Fibroblast of villous mesenchyme (primary cell): ENCODE measurements around the gene ZNF277. TPM values are rescaled to one million over a fixed set of nuclear protein-coding genes. Genes with fewer than 3 reads are reported as not detected.

ENCODE experiments used
- DNase-seq: peaks from one replicate; pipeline ENCODE4 v3.0.0-alpha.2; 2010; ENCODE audit warnings: low read depth
- H3K4me3 ChIP-seq: 2 replicates; pipeline ENCODE4 v1.5.1; 2011; ENCODE audit warnings: low read depth, mild to moderate bottlenecking, low read length
- CTCF ChIP-seq: IDR thresholded peaks from 2 replicates; pipeline ENCODE4 v1.5.1; 2012; ENCODE audit warnings: low read depth, mild to moderate bottlenecking, low read length; ENCODE audit not compliant: insufficient read depth
- total RNA-seq: library from RNA; depleted of rRNA; stranded (reverse); fragments of >200 nt; gene quantifications from 2 replicates; pipeline ENCODE4 v1.2.3, GENCODE V29; 2012

ZNF277 gene
- total RNA-seq, 1 donor, result 29.8 TPM

DNA sequence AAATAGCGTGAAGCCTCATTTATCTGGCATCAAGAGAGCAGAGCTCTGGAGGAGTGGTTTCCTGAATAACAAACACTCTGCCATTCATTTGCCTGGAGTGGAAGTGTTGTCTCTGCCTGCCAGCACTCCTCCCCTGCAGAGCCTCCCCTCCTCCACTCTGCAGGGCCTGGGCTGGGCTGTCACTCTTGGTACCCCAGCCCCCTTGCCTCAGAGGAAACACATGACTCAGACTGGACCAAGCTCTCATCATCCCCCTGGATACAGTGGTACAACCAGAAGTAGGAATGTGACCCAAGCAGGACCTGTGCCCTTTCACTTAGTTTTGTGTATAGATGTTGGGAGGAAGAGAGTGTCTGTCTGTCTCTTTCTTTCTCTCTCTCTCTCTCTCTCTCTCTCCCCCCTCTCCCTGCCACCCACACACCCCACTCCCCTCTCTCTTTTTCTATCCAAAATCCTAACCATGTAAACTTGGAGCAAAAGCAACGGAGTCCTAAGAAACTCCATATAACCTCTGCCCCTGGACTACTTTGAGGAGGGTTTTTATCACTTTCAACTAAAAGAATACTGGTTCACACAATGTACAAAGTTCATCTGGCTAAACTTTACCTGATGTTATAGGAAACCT lies 44.2 kb upstream of the ZNF277 start:
- peak; percentile 34 for DNase-seq
- H3K4me3 ChIP-seq, result no peak overlapping the region
- no peak for TF ChIP-seq CTCF

DNA sequence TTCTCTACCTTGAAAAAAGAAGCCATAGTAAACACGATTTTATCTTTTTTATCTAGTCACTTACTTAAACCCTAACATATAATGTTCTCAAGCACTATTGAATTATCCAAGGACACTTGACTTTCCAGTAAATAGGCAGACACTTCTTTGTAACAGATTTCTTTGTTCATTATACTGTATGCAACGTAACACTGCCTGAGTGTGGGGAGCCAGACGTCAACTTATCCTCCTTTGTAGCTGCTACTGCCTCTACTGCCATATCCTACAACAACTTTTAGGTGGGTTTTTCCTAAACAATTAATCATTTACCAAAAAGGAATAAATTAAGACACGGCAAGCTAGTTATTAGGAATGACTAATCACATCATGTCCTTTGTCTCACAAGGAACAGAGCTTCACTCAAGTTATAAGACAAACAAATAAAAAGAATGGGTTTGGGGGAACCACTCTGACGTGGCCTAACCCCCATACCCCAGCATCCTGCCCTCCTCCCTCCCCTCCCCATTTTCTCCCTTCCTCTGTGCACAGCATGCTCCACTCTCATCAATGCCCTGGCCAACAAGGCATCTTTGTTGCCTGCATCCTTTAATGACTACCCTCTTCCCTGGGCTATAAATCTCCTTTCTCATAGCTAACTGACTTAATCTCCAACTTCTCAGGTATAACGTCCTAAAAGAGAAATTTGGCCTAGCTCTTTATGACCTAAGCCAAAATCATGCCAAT lies 43.5 kb upstream of the ZNF277 start:
- no peak for DNase-seq
- no peak for TF ChIP-seq CTCF
- H3K4me3 ChIP-seq, result no peak overlapping the region

- H3K4me3 ChIP-seq, result no peak overlapping the region
- no peak for DNase-seq
- TF ChIP-seq CTCF, result no peak
Observed at GRCh38 chr7:112167147-112167546, 39.3 kb upstream of the ZNF277 start.

- no peak for TF ChIP-seq CTCF
- H3K4me3 ChIP-seq, result no peak overlapping the region
- DNase-seq, result no peak
Observed at GRCh38 chr7:112168915-112169314, 37.6 kb upstream of the ZNF277 start.

DNA sequence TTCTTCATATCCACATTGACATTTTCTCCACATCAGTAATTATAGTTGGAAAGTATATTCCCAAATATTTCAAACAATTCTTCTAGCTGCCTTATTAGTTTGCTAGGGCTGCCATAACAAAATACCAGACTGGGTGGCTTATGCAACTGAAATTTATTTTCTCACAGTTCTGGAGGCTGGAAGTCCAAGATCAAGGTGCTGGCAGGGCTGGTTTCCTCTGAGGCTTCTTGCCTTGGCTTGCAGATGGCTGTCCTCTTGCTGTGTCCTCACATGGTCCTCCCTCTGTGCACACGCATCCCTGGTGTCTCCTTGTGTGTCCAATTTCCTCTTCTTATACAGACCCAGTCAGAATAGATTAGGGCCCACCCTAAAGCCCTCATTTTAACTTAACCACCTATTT lies 34.8 kb upstream of the ZNF277 start:
- TF ChIP-seq CTCF, result no peak
- no peak overlapping the region for H3K4me3 ChIP-seq
- no peak for DNase-seq

DNA sequence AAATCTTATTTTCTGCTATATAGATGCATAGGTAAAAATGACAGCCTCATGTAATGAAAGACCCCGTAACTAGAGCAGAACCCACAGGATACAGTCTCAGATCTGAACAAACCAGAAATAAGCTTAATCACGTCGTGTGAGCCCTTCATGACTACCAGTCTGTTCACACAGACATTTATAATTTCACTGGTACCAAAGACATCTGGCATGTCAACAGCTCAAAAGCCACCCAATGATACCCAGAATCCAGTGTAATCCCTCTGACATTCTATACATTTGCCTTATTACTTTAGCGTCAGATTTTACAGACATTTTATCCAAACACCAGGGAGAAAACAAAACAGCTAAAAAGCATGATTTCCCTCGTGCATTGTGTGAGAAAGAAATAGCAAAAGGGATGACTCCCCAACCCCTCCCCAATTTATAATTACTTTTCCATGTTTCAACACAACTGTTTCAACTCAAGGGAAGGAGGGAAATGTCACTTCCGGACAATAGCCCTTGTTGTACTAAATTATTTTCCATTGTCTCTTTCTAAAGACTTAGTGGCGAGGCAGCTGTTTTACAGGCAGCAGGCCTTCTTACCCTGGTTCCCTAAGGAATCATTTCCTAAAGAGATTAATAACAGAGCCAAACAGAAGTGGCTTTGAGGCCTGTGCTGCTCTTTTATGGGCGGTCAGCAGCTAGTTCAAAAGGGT lies 33.5 kb upstream of the ZNF277 start:
- no peak for DNase-seq
- no peak for TF ChIP-seq CTCF
- no peak overlapping the region for H3K4me3 ChIP-seq
